ENCODE results near the gene GNG8. TPM values are rescaled to one million over a fixed set of nuclear protein-coding genes. Genes with fewer than 3 reads are reported as not detected.
"Not testable (repeated sequence)": the region's sequence is repeated elsewhere in the genome, so short reads cannot be mapped to it uniquely, and the experiment has no call there.

GNG8 gene
- total RNA-seq, 1 donor from 2014 or later: not detected

DNA sequence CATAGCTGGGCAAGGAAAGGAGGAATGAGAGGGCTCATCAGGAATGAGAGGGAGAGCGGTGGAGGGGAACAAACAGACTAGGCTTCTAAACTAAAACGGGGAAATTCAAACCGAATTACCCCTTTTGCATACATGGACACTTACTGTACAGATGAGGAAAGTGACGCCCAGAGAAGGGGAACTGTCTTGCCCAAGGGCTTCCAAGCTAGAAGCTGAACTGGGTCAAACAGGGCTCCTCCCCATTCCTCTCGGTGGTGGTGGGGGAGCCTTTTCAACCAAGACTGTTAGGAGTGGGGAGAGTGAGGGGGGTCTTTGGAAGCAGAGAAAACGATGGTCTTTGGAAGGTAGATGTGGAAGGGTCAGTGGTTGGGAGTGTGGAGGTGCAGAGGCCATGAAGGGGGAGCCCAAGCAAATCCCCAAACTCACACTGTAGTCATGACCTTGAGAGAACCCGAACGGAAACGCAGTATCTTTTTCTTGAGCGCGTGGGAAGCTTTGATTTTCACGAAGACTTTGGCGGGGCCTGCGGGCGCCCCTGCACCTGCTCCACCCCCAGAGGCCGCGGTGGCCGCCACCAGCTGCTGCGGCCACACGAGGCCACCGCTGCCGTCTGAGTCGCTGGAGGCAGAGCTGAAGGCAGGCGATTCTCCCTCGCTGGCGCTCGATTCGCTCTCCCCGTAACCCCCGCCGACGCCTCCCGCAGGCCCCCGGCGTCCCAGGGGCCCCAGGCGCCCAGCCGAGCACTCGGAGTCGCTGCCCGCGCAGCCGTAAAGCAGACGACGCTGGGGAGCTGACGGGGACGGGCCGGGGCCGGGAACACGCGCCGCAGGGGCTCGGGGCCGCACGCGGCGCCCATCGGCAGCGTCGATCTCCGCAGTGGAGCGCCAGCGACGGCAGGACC lies 12.3 kb upstream of the GNG8 start:
- DNase-seq (ENCODE audit: low read depth in 2 of 2): no peak

DNA sequence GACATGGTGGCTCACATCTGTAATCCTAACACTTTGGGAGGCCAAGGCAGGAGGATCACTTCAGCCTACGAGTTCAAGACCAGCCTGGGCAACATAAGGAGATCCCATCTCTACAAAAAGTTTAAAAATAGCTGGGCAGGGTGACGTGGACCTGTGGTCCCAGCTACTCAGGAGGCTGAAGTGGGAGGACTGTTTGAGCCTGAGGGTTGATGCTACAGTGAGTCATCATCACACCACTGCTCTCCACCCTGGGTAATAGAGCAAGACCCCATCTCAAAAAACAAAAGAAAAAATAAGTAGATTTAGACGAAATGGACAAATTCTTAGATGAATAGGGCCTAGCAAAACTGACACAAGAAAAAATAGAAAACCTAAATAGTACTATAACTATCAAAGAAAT lies 10.4 kb upstream of the GNG8 start:
- no peak for DNase-seq (ENCODE audit: low read depth in 2 of 2)

DNA sequence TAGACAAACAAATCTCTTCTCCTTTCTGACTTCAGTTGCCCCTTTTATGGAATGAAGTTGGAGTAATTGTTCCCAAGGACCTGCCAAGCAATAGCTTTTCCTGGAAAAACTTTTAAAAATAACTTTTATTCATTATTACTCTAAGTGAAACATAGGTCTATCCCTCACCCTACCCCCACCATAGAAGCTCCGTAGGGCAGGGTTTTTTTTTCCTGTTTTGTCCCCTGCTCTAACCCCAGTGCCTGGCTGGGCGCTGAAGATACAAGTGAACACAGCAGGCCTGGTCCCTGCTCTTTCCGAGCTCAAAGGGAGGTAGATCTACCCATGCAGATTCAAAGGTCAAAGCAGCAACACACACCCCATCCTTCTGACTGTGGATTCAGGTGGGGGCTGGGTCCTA lies 8.7 kb upstream of the GNG8 start:
- DNase-seq (ENCODE audit: low read depth in 2 of 2): no peak

DNA sequence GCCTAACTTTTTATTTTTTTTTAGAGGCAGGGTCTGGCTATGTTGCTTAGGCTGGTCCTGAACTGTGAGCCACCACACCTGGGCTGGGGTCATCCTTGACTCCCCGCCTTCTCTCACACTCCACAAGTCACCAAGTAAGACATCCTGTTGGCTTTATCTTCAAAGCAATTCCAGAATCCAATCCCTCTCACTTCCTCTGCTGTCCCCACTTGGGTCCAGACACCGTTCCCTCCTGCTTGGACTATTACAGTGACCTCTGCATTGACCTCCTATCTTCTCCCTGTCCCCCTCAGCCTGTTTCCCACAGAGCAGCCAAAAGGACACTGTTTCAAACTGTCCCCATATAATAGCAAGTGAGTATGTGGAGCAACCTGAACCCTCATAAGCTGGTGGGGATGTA lies 4.7 kb upstream of the GNG8 start:
- no peak for DNase-seq (ENCODE audit: low read depth in 2 of 2)

DNA sequence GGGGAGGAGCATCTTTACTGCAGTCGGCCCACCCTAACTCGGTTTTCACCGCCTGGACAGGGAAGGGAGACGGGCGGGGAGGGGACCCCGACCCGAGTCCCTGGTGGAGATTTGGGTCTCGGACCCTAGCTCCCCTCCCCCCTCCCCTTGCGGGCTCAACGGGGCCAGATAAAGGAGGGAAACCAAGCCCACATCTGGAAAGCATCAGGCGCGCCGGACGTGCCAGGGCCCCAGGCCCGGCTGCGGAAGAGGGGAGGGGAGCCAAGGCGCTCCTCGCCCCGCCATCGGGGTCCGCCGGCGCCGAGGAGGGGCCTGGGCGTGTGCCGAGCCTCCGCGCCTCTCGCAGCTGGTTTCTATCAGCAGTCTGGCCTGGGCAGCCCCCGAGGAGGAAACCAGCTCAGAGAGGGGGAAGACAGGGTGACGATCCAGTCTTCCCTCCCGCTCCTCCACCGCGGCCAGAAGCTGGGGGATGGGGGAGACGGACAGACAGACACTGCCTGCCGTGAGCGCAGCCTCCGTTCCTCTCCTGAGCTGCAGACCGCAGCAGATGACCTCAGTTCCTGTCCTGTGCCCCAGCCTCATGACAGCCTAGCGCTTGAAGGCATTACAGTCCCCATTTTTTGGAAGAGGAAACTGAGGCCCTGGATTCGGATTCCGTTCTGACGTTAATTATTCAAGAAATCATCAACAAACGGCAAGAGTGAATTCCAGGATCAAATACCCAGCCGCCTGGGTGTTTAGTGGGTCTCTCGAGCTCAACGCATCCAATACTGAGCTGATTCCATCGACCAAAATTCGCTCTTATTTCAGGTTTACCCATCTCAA lies 3.6 kb upstream of the GNG8 start:
- DNase-seq (ENCODE audit: low read depth in 2 of 2): peak in 1 of 2 donors; percentile 55

DNA sequence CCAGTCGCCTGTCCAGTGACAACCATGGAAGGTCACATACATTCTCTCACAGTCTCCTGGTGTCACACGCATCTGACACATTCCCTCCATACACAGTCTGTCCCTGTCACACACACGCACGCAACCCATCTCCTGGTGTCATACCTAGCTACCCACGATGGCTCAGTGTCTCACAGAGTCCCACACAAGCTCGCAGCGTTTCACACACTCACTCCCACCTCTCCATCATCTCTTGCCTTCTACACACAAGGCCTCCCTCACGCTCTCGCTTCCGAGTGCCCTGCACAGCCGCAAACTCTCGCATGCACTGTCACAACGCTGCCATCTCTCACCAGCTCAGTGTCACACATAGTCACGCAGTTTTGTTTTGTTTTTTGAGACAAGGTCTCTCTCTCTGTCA lies 1.2 kb upstream of the GNG8 start:
- DNase-seq (ENCODE audit: low read depth in 2 of 2): no peak

DNA sequence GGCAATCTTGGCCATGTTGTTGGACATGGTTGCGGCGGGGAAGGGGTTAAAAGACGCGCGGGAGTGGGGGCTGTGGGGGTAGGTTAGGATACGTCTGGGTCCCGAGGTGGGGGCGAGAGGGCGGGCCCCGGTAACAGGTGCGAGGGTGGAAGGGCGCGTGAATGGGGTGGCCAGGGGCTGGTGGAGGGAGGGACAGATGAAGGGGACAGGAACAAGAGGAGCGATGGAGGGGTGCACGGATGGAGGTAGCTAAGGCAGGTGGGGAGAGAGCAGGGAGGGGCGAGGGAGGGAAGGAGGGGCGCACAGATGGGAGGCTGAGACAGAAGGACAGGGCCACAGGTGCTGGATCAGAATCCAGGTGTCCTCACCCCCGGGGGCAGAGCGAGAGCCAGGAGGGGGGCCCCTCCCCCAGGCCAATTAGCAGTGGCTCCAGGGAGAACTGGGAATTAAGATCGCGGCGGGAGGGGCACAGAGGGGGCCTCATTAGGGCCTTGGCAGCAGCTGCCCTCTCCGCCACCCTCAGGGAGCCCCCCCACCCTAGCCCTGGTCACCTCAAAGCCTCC lies 1.3 kb downstream of the GNG8 start:
- DNase-seq (ENCODE audit: low read depth in 2 of 2): no peak

DNA sequence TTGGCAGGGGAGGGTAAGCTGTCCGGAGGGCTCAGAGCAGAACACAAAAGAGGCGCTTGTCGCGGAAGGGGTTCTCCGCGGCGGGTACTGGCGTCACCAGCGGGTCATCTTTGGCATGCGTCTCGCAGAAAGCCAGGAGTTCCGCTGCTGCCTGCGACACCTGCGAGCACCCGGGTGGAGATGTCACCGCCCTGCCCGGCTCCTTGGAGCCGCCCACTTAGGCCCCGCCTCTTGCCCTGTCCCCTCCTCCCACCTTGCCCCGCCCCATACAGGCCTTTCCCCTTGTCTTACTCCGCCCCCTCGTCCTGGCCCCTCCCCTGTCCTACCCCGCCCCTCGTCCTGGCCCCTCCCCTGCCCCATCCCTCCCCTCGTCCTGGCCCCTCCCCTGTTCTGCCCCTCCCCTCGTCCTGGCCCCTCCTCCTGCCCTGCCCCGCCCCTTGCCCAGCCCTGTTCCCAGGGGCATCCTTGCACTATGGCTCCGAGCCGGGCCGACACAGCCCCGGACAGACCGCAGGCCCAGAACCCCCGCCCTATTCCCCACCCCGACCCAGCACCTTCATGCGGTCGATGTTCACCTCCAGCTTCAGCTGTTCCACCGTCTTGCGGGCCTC lies 1.9 kb downstream of the GNG8 start:
- peak; percentile 60 to 94 for DNase-seq (ENCODE audit: low read depth in 2 of 2)

DNA sequence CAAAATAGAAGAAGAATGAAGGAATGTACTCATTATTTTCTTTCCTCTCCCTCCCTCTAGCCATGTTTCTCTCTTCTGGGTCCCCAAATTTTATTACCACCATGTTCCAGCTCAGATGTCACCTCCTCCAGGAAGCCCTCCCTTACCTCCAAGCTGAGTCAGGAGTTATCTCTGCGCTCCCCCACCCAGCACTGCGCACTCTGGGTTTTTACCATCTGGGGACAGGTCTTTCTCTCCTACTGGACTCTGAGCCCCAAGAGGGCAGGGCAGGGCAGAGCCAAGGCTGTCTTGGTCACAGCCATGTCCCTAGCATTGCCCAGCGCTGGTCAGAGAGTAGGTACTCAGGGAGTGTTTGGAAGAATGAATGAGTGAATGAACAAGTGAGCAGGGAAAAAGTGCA lies 2.9 kb downstream of the GNG8 start:
- DNase-seq (ENCODE audit: low read depth in 2 of 2): no peak

DNA sequence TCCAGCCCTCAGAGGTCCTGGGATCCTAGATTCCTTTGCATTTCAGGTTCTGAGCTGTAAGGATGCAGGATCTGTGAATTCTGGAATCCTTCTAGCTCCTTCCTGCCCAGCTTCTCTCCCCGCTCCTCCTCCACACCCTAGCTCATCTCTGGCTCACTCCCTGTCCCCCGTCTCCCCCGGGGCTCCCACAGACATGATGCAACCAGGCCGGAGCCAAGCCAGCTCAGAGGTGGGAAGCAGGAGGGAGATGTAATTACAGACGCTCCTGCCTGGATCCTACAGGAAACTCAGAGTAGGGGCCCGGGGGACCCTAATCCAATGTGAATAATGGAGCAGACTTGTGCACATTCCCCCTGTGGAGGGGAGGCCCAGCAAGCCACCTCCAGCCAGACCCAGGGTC lies 4.5 kb downstream of the GNG8 start:
- DNase-seq (ENCODE audit: low read depth in 2 of 2): no peak

DNA sequence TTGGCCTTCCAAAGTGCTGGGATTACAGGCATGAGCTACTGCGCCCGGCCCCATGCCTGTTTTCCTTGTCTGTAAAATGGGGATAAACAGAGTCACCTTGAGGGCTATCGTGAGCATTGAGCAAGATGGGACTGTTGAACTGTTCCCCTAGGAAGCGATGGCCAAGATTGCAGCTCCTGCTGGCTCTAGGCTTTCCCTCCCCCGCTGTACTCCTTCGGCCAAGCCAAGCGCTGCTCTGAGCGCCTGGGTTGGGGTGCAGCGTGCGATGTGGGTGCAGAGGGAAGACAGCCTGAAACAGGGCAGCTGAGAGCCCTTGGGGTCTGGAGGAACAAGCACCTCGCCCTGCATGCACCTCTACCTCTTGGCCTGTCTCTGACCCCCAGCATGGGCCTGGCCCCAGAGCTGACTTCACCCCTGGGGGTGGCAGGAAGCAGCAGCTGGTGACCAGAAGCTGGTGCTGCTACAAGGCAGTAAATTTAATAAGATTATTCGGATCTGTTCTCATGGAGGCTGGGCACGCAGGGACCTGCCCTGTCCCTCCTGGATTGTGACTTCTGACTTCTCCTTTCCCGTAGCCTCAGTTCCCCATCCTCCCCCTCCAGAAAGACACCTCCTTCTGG lies 5.3 kb downstream of the GNG8 start:
- DNase-seq (ENCODE audit: low read depth in 2 of 2): no peak

DNA sequence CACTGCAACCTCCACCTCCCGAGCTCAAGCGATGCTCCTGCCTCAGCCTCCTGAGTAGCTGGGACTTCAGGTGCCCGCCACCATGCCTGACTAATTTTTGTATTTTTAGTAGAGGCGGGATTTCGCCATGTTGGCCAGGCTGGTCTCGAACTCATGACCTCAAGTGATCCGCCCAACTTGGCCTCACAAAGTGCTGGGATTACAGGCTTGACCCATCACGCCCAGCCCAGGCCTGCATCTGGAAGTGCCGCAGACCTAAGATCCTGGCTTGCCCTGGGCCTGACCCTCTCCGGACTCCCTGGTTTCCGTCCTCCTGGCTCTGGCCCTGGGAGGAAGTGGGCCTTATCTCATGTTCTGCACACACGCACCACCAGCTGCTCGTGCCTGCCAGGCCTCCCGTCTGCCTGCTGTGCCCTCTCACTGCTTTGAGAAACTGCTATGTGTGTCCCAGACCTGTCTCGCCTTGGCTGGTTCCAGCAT lies 6.4 kb downstream of the GNG8 start:
- peak in 1 of 2 donors; percentile 53 for DNase-seq (ENCODE audit: low read depth in 2 of 2)

DNA sequence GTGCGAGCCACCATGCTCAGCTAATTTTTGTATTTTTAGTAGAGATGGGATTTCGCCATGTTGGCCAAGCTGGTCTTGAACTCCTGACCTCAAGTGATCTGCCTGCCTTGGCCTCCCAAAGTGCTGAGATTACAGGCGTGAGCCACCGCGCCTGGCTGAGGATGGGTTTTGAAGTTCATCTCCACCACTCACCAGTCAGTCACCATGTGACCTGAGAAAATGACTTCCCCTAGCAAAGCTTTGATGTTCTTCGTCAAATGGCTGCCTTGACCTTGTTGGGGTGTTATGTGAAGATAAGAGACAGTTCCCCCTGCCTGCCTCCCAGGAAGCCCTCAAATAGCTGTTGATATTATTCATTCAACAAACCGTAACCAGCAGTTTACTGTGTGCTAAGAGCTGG lies 7.0 kb downstream of the GNG8 start:
- DNase-seq (ENCODE audit: low read depth in 2 of 2): not testable (repeated sequence)

DNA sequence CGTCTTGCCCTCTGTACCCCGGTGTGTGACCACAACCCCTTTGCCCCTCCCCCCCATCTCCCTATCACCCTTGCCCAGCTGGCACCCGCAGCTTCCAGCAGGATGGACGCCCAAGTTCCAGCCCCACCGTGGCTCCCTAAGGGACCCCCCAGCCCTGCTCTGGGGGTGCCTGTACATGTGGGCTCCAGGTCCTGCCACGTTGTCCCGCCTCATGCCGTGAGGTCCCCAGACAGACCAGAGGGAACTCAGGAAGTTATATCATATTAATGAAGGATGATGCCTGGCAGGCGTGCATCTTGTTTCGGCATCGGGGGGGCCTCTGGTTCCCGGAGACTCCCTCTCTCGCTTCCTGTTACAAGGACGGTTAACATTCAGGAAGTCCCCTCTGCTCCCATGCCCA lies 9.6 kb downstream of the GNG8 start:
- peak in 1 of 2 donors; percentile 21 for DNase-seq (ENCODE audit: low read depth in 2 of 2)

DNA sequence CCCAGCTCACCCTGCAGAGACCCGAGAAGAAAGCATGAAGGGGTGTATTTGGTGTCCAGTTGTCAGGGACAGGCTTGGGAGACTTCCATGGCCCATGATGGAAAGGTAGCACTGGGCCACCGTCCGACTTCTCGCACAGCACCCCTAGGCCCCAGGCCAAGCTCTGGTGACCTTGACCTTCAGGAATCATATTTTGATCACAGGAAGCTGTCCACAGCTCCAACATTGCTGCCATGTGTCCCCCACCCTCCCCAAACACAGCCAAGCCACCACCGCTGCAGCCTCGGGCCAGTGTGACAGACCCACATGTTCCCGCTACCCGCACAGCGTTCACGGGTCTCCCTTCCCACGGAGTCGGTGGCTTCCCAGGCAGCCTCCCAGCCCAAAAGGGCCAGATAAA lies 10.3 kb downstream of the GNG8 start:
- no peak for DNase-seq (ENCODE audit: low read depth in 2 of 2)

DNA sequence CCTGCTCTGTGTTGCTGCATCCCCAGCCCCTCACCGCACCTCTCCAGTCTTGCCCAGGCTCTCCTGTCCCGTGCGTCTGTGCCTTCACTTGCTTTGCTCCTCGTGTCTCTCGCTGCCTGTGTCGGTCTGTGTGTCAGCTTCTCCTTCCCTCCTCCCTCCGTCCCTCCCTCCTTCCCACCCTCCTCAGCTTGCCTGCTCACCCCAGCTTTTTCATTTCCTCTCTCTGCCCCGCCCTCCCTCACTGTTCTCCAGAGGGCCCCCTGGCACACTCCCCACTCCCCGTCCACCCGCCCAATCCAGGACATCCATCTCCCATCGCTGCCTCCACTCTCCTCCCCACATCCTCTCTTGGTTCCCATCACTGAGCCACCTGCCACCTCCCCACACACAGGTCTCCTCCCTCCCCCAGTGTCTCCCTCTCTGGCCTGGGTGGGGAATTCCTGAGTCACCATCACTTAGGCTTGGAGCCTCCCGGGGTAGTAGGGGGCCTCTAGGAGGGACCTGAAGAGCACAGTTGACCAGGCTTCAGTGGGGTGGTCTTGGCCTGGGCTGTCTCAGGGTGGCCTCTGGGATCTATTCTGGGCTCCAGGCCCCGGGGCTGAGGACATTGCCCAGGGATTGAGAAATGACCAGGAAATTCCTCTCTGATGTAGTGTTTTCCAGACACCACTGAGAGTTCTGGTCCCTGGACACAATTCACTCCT lies 10.9 kb downstream of the GNG8 start, which contains the start of gene PTGIR:
Gene PTGIR (minus strand): TSS at position 132 of the 704 bp plus-strand sequence. CDS start 864 bp downstream, outside the sequence.
- DNase-seq (ENCODE audit: low read depth in 2 of 2): peak in 1 of 2 donors; percentile 55

DNA sequence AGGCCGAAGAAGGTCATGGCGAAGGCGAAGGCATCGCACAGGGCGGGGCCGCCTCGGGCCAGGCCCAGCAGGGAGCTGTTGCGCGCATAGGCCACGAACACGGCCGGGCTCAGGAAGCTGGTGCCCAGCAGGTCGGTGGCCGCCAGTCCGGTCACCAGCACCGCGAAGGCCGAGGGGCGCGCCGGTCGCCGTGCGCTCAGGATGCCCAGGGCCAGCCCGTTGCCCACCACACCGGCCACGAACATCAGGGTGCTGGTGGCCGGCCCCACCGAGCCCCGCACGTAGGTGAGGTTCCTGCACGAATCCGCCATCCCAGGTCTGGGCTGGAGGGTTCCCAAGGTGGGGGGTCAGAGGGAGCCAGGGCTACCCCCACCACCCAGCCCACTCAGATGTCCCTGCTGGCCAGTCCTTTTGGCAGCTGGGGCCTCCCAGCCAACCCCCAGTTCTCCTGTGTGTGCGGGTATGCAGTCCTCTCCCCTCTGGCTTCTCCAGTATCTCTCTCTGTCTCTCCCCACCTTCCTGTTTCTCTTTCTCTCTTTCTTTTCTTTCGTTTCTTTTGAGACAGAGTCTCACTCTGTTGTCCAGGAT lies 12.0 kb downstream of the GNG8 start:
- DNase-seq (ENCODE audit: low read depth in 2 of 2): no peak

DNA sequence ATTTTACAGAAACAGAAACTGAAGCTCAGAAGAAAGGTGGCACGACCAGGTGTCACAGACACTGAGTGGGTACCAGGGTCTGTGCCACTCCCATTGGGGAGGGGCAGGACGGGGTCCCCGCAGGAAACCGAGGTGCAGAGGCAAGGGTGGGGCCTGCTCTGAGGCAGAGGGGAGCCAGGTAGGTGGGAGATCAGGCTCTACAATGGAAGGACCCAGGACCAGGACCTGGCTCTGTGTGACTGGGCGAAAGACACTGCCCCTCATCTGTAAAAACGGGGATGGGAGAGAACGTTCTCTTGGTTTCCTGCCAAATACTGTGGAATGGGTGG lies 13.9 kb downstream of the GNG8 start:
- no peak for DNase-seq (ENCODE audit: low read depth in 2 of 2)

DNA sequence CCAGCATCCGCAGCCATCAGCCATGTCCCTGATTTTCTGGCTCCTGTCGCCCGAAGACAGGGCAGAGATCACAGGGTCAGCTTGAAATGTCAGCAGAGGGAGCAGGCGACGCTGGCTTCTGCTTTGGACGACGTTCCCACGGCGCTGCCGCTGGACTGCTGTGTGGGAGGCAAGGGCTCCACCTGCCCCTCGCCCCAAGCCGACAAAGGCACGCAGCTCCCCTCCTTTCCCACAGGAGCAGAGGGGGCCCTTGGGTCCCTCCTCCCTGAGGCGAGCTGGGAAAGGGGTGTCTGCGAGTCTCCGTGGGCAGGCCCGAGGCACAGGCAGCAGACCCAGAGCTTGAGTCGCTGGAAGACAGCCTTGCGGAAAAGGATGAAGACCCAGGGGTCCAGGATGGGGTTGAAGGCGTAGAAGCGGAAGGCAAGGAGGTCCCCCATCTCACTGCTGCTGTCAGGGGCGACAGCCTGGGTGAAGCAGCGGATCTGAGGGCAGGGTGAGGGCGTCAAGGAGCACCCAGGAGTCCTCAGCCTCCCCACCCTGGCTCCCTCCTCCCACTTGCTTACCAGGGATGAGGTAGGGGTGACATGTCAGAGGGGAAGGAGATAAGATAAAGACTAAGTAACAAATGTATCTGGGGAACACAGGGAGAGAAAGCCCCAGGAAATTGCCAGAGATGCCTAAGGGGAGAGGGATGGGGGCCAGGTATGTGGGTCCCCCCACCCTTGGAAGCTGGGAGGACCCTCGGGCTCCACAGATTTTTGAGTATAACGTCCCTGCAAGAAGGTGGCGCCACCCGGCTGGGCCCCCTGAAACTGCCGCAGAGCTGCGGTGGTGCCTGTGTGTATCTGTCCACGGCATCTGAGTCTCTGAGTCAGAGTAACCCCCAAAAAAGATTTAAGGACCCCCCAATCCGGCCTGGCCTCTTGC lies 14.5 kb downstream of the GNG8 start:
- DNase-seq (ENCODE audit: low read depth in 2 of 2): no peak

Measured in lung microvascular endothelial cell (primary cell).